CD14-positive monocyte (primary cell): Measurements from ENCODE around the gene ITPR2. TPM values are rescaled to one million over a fixed set of nuclear protein-coding genes. Genes with fewer than 3 reads are reported as not detected.

Experiments
- DNase-seq, 3 donors: peaks; one replicate each; pipeline ENCODE4 v3.0.0-alpha.2; 2011 to 2022
- H2AFZ ChIP-seq: 2 replicates; pipeline ENCODE4 v1.6.0; 2012; ENCODE audit warnings: mild to moderate bottlenecking, low read depth, low read length, inconsistent platforms; ENCODE audit not compliant: insufficient read depth, poor library complexity, severe bottlenecking
- H3K27ac ChIP-seq, 2 donors: 1 replicate in 1 of 2; 2 replicates in 1 of 2; pipeline ENCODE4 v1.5.1; 2012 to 2013; ENCODE audit warnings: low read length in 2 of 2, control low read depth in 1 of 2, inconsistent platforms in 1 of 2, low read depth in 1 of 2, mild to moderate bottlenecking in 1 of 2
- H3K27me3 ChIP-seq, 2 donors: one replicate each; pipeline versions ENCODE4 v1.6.0 to v1.6.1; 2011 to 2013; ENCODE audit warnings: low read length in 2 of 2; ENCODE audit not compliant: control insufficient read depth in 2 of 2, insufficient read depth in 2 of 2
- H3K36me3 ChIP-seq, 2 donors: replicated peaks in 1 of 2; 1 replicate in 1 of 2; 2 replicates in 1 of 2; pipeline versions ENCODE4 v1.5.1 to v1.6.1; 2012 to 2013; ENCODE audit warnings: low read length in 2 of 2, control low read depth in 1 of 2, inconsistent platforms in 1 of 2, mild to moderate bottlenecking in 1 of 2; ENCODE audit not compliant: insufficient read depth in 2 of 2, control insufficient read depth in 1 of 2
- H3K4me1 ChIP-seq, 2 donors: 1 replicate in 1 of 2; 2 replicates in 1 of 2; pipeline versions ENCODE4 v1.5.1 to v1.6.1; 2012 to 2013; ENCODE audit warnings: low read length in 2 of 2, control low read depth in 1 of 2, inconsistent platforms in 1 of 2, mild to moderate bottlenecking in 1 of 2, moderate library complexity in 1 of 2; ENCODE audit not compliant: insufficient read depth in 2 of 2, control insufficient read depth in 1 of 2
- H3K4me2 ChIP-seq: replicated peaks from 2 replicates; pipeline ENCODE3; 2012; ENCODE audit warnings: low read length, moderate library complexity, mild to moderate bottlenecking; ENCODE audit not compliant: poor library complexity, severe bottlenecking; ENCODE audit errors: extremely low read depth
- H3K4me3 ChIP-seq, 3 experiments: fragments of 200-600 bp in 1 of 3; sonication (generic) in 1 of 3; replicated peaks in 1 of 3; 1 replicate in 2 of 3; 2 replicates in 1 of 3; pipeline ENCODE4 v1.5.1; 2011 to 2013; ENCODE audit warnings: low read length in 3 of 3, mild to moderate bottlenecking in 3 of 3, control low read depth in 2 of 3, low read depth in 2 of 3, inconsistent platforms in 1 of 3, moderate library complexity in 1 of 3
- H3K79me2 ChIP-seq: 2 replicates; pipeline ENCODE4 v1.6.0; 2012; ENCODE audit warnings: mild to moderate bottlenecking, control low read depth, inconsistent platforms, low read length, moderate library complexity; ENCODE audit not compliant: insufficient read depth
- H3K9ac ChIP-seq: 2 replicates; pipeline ENCODE4 v1.6.0; 2017; ENCODE audit warnings: low read length, mild to moderate bottlenecking; ENCODE audit not compliant: insufficient read depth, poor library complexity, severe bottlenecking
- H3K9me3 ChIP-seq, 2 donors: replicated peaks in 1 of 2; 1 replicate in 1 of 2; 2 replicates in 1 of 2; pipeline versions ENCODE4 v1.5.1 to v1.6.1; 2012 to 2013; ENCODE audit warnings: low read length in 2 of 2, control low read depth in 1 of 2; ENCODE audit not compliant: control insufficient read depth in 1 of 2, insufficient read depth in 1 of 2
- H4K20me1 ChIP-seq: 2 replicates; pipeline ENCODE4 v1.6.0; 2012; ENCODE audit warnings: mild to moderate bottlenecking, low read length, control low read depth, moderate library complexity; ENCODE audit not compliant: insufficient read depth
- H3K27ac Mint-ChIP-seq, 7 donors: one replicate each; pipeline ENCODE4 v1.8.0; 2020; ENCODE audit warnings: mild to moderate bottlenecking in 7 of 7, mixed read lengths in 7 of 7, moderate library complexity in 6 of 7, inconsistent platforms in 2 of 7
- H3K27me3 Mint-ChIP-seq, 3 donors: one replicate each; pipeline ENCODE4 v1.8.0; 2021 to 2022; ENCODE audit warnings: low read depth in 3 of 3, mild to moderate bottlenecking in 3 of 3, mixed read lengths in 3 of 3, moderate library complexity in 3 of 3, inconsistent platforms in 1 of 3
- H3K36me3 Mint-ChIP-seq, 2 donors: one replicate each; pipeline ENCODE4 v1.8.0; 2020; ENCODE audit warnings: mixed read lengths in 2 of 2, inconsistent platforms in 1 of 2, mild to moderate bottlenecking in 1 of 2
- H3K4me1 Mint-ChIP-seq: one replicate; pipeline ENCODE4 v1.8.0; 2020; ENCODE audit warnings: mild to moderate bottlenecking, mixed read lengths
- H3K4me3 Mint-ChIP-seq, 2 donors: one replicate each; pipeline ENCODE4 v1.8.0; 2020; ENCODE audit warnings: mild to moderate bottlenecking in 2 of 2, mixed read lengths in 2 of 2, moderate library complexity in 1 of 2
- H3K9me3 Mint-ChIP-seq, 7 donors: one replicate each; pipeline ENCODE4 v1.8.0; 2020 to 2022; ENCODE audit warnings: mixed read lengths in 7 of 7, mild to moderate bottlenecking in 6 of 7, moderate library complexity in 6 of 7, inconsistent platforms in 2 of 7
- WGBS: methylation state at CpG from one replicate; pipeline ENCODE4 v1.1.5; 2013; ENCODE audit warnings: missing lambda C conversion rate; ENCODE audit not compliant: insufficient coverage; 5-methylcytosine and 5-hydroxymethylcytosine counted together
- intact Hi-C, 2 donors: fragments of 100-400 bp; cut with micrococcal nuclease; formaldehyde crosslinking; loops; one replicate each; pipeline versions ENCODE4 v1.15.0 to v1.15.1; 2023
- polyA plus RNA-seq, 3 donors: library from polyadenylated mRNA; depleted of rRNA in 1 of 3; unstranded in 2 of 3; stranded (reverse) in 1 of 3; fragments of 300-500 nt in 2 of 3; fragments of >200 nt in 1 of 3; fragmentation: Illumina TruSeq in 2 of 3; gene quantifications; 1 replicate in 2 of 3; 2 replicates in 1 of 3; pipeline ENCODE4 v1.2.3, GENCODE V29; 2012 to 2021
- TF ChIP-seq, protein P1 (sequence below): fragments of 200-600 bp; IDR thresholded peaks from one replicate; pipeline ENCODE4 v1.8.0; 2022; ENCODE audit warnings: antibody characterized with exemption, mild to moderate bottlenecking

The ITPR2 gene
- polyA plus RNA-seq, 3 donors = 2.7 to 6.4 (median 5.7) TPM

DNA sequence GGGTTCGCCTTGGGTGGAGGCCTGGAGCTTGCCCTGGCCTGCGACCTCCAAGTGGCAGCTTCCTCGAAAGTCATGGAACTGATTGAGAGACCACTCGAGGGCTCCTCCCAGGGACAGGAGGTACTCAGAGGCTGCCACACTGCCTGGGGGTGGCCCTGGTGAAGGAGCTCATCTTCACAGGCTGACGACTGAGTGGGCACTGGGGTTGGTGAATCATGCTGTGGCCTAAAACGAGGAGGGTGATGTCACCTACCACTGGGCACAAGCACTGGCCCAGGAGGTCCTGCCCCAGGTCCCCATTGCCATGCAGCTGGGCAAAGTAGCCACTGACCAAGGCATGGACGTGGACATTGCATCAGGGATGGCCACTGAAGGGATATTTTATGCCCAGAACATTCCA is 32.1 kb downstream of the ITPR2 start:
- Histone ChIP-seq H3K27ac (no peak overlapping the region), H3K36me3 (no peaks in the 10 kb centered on the region), H3K9ac (no peak overlapping the region), H3K4me1 (peaks cover 11 to 22% of the 10 kb centered on the region in 2 donors), H2AFZ (no peak overlapping the region), H4K20me1 (peaks cover 33% of the 10 kb centered on the region), H3K4me2 (no peak overlapping the region), H3K79me2 (peaks cover 11% of the 10 kb centered on the region), H3K4me3 (no peak overlapping the region), H3K9me3 (no peaks in the 10 kb centered on the region), H3K27me3 (no peaks in the 10 kb centered on the region)
- Mint-ChIP-seq H3K27me3 (no peaks in the 10 kb centered on the region), H3K27ac (no peak overlapping the region), H3K4me3 (no peak overlapping the region), H3K4me1 (peaks cover 27% of the 10 kb centered on the region), H3K9me3 (no peaks in the 10 kb centered on the region), H3K36me3 (peaks cover 4 to 13% of the 10 kb centered on the region in 2 donors)
- TF ChIP-seq, protein P1, sequence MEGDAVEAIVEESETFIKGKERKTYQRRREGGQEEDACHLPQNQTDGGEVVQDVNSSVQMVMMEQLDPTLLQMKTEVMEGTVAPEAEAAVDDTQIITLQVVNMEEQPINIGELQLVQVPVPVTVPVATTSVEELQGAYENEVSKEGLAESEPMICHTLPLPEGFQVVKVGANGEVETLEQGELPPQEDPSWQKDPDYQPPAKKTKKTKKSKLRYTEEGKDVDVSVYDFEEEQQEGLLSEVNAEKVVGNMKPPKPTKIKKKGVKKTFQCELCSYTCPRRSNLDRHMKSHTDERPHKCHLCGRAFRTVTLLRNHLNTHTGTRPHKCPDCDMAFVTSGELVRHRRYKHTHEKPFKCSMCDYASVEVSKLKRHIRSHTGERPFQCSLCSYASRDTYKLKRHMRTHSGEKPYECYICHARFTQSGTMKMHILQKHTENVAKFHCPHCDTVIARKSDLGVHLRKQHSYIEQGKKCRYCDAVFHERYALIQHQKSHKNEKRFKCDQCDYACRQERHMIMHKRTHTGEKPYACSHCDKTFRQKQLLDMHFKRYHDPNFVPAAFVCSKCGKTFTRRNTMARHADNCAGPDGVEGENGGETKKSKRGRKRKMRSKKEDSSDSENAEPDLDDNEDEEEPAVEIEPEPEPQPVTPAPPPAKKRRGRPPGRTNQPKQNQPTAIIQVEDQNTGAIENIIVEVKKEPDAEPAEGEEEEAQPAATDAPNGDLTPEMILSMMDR = no peak
- 95% methylated on average over 7 of the region's 7 CpGs for WGBS
- intact Hi-C loops = no loop called here
- no peak for DNase-seq

DNA sequence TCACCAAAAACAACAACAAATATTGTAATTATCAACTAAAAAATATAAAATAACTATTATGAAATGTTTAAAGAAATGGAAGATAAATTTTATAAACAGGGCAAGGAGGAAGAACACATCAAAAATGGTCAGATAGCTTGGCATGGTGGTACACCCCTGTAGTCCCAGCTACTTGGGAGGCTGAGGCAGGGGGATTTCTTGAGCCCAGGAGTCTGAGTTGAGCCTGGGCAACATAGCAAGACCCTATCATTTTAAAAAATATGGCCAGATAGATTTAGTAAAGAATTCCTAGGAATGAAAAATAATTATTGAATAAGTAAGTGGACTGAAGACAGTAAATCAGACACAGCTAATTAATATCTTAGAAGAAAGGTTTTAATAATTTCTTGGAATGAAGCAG is 32.6 kb downstream of the ITPR2 start:
- intact Hi-C loops = no loop called here
- H3K79me2 ChIP-seq = peaks cover 15% of the 10 kb centered on the region
- H3K4me3 Mint-ChIP-seq = no peak overlapping the region
- no peaks in the 10 kb centered on the region for H3K27me3 Mint-ChIP-seq
- H3K9ac ChIP-seq = no peak overlapping the region
- no peaks in the 10 kb centered on the region for H3K9me3 Mint-ChIP-seq
- no peaks in the 10 kb centered on the region for H3K36me3 ChIP-seq
- no peaks in the 10 kb centered on the region for H3K9me3 ChIP-seq
- TF ChIP-seq, protein P1 = no peak
- no peak for DNase-seq
- peaks cover 27% of the 10 kb centered on the region for H3K4me1 Mint-ChIP-seq
- H3K27ac ChIP-seq = no peak overlapping the region
- H3K4me3 ChIP-seq = no peak overlapping the region
- H3K4me2 ChIP-seq = no peak overlapping the region
- H3K27ac Mint-ChIP-seq = no peak overlapping the region
- peaks cover 30% of the 10 kb centered on the region for H4K20me1 ChIP-seq
- peaks cover 4 to 13% of the 10 kb centered on the region in 2 donors for H3K36me3 Mint-ChIP-seq
- H3K4me1 ChIP-seq = peaks cover 11 to 22% of the 10 kb centered on the region in 2 donors
- no peaks in the 10 kb centered on the region for H3K27me3 ChIP-seq
- H2AFZ ChIP-seq = no peak overlapping the region
